GM13976 (cell line): ENCODE measurements around the gene MYLK2.

Source experiments
- DNase-seq: peaks from one replicate; pipeline ENCODE4 v3.0.0; 2012; ENCODE audit warnings: low spot score
- CTCF ChIP-seq: IDR thresholded peaks from 2 replicates; pipeline ENCODE4 v1.5.1; 2012; ENCODE audit warnings: borderline replicate concordance, mild to moderate bottlenecking; ENCODE audit not compliant: insufficient read depth; ENCODE audit errors: extremely low read depth, missing control alignments, control extremely low read depth
- in situ Hi-C: fragments of 300-500 bp; cut with MboI; formaldehyde crosslinking; loops from one replicate; pipeline ENCODE4 v1.12.0; 2022; ENCODE audit warnings: low sequenced_read_pairs, mixed read lengths, inconsistent platforms; ENCODE audit not compliant: unreplicated experiment

Gene MYLK2

GRCh38 chr20:31815408-31816188 lies 3.6 kb upstream of the MYLK2 start:
- no peak for TF ChIP-seq CTCF
- in situ Hi-C loops: no loop called here
- no peak for DNase-seq

GRCh38 chr20:31816221-31816620 lies 2.9 kb upstream of the MYLK2 start:
- DNase-seq: no peak
- in situ Hi-C loops: no loop called here
- TF ChIP-seq CTCF: no peak

- TF ChIP-seq CTCF: no peak
- in situ Hi-C loops: no loop called here
- DNase-seq: no peak
Observed at GRCh38 chr20:31817461-31817860, 1.7 kb upstream of the MYLK2 start.

- no peak for TF ChIP-seq CTCF
- DNase-seq: no peak
- in situ Hi-C loops: no loop called here
Observed at GRCh38 chr20:31818376-31818908, 714 bp upstream of the MYLK2 start.

- no peak for TF ChIP-seq CTCF
- DNase-seq: no peak
- in situ Hi-C loops: no loop called here
Observed at GRCh38 chr20:31820228-31820627, 1.1 kb downstream of the MYLK2 start.

GRCh38 chr20:31821427-31821826 lies 2.3 kb downstream of the MYLK2 start:
- TF ChIP-seq CTCF: no peak
- in situ Hi-C loops: no loop called here
- DNase-seq: no peak
